IPS-NIHi7 (cell line): ENCODE results near the gene TP73.

ENCODE experiments used
- DNase-seq: peaks from one replicate; pipeline ENCODE4 v3.0.0; 2012; ENCODE audit warnings: mixed read lengths; ENCODE audit errors: extremely low spot score

Gene TP73

DNA sequence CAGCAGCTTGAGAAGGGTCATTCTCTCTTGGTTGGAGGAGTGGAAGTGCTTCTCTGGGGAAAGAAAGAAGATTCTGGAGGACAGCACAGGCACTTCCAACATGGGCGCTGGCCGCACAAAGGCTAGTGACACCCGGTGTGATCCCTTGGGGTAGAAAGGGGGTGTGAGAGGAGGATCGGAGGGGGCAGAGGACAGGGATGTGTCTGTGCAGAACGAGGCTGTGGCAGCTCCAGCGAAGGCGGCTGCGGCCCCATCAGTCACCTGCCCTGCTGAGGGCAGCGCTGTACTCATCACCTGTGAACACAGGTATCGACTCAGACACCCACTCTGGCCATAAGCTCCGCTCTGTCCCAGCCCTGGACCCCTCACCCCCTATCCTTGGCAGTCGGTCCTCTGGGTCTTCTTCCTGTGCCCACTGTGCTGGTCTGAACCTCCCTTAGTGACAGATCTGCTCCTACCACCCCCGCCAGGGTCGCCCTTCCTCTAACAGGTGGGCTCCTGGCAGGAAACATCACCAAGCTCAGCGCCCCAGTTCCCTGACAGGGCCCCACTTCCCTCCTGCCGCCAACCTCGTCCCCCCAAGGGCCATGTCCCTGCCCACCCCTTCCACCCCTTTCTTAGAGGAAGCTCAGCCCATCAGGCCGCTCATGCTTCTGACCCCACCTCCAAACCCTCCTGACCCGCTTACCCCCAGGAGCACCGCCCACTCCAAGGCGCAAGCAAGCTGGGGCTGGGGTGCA lies 20.1 kb downstream of the TP73 start:
- no peak for DNase-seq

DNA sequence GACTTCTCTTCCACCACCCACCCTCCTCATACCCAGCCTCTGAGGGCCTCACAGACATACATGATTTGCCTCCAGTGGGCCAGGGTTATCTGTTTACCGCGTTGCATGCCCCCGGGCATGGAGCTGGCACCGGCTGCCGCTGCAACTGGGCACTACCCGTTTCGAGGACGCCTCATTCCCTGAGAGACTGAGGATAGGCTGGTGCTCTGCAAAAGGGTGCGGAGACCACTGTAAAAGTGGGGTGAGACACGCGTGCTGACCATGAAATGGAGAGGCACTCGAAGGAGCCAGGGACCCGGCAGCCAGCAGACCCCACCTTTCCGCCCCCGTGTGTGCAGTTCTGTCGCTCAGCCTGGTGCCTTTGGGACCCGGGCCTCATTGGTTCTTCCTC lies 20.6 kb downstream of the TP73 start:
- DNase-seq: no peak

- no peak for DNase-seq
These were observed 21.2 kb downstream of the TP73 start for GRCh38 chr1:3673381-3674099.

- DNase-seq: peak; percentile 68
These were observed 22.1 kb downstream of the TP73 start for GRCh38 chr1:3674100-3675094.

GRCh38 chr1:3675436-3675835 lies 23.1 kb downstream of the TP73 start:
- no peak for DNase-seq

GRCh38 chr1:3676581-3677470 lies 24.5 kb downstream of the TP73 start:
- DNase-seq: no peak

DNA sequence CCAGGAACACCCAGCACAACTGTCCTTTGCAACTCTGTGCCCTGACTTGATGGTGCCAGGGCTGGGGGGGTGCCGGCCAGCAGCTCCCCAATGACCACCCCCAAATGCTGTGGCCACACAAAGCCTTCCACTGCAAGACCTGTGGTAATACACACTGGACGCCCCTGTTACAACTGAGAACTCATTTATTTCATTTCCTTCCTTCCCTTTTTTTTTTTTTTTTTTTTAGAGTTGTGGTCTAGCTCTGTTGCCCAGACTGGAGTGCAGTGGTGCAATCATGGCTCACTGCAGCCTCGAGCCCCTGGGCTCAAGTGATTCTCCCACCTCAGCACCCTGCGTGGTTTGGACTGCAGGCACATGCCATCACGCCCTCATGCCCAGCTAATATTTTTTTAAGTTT lies 25.2 kb downstream of the TP73 start:
- no peak for DNase-seq

DNA sequence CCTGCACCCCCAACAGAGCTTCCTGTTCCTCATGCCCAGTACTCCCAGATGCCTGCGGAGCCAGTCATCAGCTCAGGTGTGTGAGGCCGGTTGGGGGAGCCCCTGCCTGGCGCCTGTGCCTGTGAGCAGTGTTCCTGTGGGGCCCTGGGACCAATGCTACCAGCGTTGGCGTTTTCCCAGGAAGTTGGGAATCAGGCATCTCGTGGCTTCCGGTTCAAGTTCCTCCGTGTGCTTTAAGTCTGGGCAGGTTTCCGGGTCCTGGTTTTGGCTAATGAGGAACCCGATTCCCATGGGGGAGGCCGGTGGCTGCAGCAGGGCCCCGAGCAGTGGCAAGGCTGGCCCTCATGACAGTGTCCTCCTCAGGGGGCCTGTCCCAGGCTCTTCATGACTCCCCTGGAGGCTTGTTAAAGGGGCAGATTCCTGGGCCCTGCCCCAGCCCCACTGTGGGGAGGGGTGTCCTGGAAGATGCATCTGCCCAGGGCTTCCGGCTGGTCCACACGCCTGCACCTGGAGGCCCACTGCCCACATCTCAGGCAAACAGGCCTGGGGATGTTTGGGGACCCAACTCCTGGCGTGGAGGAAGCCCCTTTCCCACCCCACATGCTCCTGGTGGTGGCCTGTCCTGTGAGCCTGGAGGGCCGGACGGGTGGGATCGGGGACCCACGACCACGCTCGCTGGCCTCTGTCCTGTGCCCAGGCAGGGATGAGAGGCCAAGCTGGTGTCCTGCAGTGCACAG lies 26.2 kb downstream of the TP73 start:
- DNase-seq: peak; percentile 52

- no peak for DNase-seq
These were observed 26.8 kb downstream of the TP73 start for GRCh38 chr1:3679098-3679555.

DNA sequence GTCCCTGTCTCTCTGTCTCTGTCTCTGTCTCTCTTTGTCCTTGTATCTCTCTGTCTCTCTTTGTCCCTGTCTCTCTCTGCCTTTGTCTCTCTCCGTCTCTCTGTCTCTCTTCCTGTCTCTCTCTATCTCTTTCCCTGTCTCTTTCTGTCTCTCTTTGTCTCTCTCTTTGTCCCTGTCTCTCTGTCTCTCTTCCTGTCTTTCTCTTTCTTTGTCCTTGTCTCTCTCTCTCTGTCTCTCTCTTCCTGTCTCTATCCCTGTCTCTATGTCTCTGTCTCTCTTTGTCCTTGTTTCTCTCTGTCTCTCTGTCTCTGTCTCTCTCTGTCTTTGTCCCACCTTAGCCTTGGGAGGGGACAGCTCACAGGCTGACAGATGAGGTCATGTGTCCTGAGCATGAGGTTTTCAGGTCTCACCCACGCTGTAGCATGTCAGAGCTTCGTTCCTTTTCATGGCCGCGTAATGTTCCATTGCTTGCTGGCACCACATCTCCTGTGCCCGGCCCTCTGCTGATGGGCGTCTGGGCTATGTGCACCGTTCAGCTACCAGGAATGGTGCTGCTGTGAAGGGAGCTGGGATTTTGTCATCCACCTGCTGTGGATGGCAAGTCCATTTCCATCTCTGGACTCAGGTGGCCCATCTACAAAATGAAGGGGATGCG lies 27.6 kb downstream of the TP73 start:
- no peak for DNase-seq

- no peak for DNase-seq
These were observed 28.3 kb downstream of the TP73 start for GRCh38 chr1:3680488-3681230.

GRCh38 chr1:3681231-3681897 lies 29.0 kb downstream of the TP73 start:
- DNase-seq: no peak

GRCh38 chr1:3681898-3682806 lies 29.8 kb downstream of the TP73 start:
- DNase-seq: no peak

GRCh38 chr1:3683197-3683596 lies 30.9 kb downstream of the TP73 start:
- DNase-seq: no peak

DNA sequence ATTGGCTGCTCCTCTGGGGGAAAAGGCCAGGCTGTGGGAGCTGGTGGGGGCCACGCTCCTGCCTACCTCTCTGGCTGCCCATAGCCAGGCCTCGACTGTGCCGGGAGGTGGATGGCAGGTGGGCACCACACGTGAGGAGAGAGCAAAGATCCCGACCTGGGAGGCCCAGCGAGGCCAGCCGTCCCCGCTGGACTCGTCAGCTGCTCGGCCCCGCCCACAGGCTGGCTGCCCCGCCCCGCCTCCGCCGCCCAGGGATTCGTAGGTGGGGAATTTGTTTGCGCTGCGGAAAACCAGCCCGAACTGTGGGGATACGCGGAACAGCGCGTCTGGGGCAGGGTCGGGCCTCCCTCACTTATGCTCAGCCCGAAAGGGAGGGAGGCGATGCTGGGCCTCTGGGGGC lies 31.7 kb downstream of the TP73 start:
- DNase-seq: peak; percentile 82

DNA sequence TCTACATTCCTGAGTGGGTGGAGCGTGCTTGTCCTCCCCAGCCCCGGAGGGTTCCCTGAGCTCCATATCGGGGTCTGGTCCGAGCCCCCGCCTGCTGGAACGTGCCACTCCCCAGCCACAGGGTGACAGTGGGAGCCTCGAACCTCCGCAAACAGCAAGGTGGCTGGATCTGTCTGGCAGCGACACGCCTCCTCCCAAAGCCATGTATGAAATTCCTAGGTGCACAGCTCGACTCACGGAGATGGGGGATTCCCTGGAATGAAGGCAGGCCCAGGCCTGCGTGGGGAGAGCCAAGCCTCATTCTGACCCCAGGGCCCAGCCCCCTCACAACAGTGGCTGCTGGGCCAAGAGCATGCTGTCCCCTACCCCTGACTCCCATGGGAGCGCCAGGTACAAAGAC lies 32.9 kb downstream of the TP73 start:
- no peak for DNase-seq

GRCh38 chr1:3685906-3686305 lies 33.6 kb downstream of the TP73 start:
- no peak for DNase-seq

DNA sequence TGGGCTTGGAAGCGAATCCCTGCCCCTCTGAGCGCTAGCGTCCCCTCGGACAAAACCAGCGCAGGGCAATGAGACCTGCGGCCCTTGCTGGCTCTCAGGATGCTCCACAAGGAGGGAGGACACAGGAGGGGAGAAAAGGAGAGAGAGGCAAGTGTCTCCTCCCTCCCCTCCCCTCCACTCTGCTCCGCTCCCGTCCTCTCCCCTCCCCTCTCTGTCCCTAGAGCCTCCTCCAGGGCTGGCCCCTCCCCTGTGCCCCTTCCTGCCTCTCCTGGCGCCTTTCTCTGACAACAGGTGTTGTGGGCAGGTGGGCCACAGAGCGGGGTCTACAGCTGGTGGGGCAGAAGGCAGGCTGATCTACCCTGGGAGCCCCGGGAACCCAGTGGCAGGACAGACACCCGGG lies 35.2 kb downstream of the TP73 start:
- no peak for DNase-seq
